Femur (tissue), 1 donor: ENCODE results near the gene TESMIN.

Source experiments
- DNase-seq: peaks from one replicate; pipeline ENCODE4 v3.0.0-alpha.2; 2017

The TESMIN gene

GRCh38 chr11:68682531-68682961 lies 68.8 kb downstream of the TESMIN start:
- no peak for DNase-seq

- DNase-seq = no peak
Measured at GRCh38 chr11:68680541-68681231, 70.6 kb downstream of the TESMIN start.

- no peak for DNase-seq
Measured at GRCh38 chr11:68678031-68678441, 73.3 kb downstream of the TESMIN start.

- peak; percentile 69 for DNase-seq
Measured at GRCh38 chr11:68677432-68677831, 73.9 kb downstream of the TESMIN start.

GRCh38 chr11:68674461-68674860 lies 76.9 kb downstream of the TESMIN start:
- DNase-seq = no peak

GRCh38 chr11:68673991-68674390 lies 77.3 kb downstream of the TESMIN start:
- no peak for DNase-seq

GRCh38 chr11:68673306-68673945 lies 77.9 kb downstream of the TESMIN start:
- DNase-seq = no peak

- no peak for DNase-seq
Measured at GRCh38 chr11:68670208-68670992, 80.9 kb downstream of the TESMIN start.

GRCh38 chr11:68669301-68670090 lies 81.8 kb downstream of the TESMIN start:
- DNase-seq = no peak

- no peak for DNase-seq
Measured at GRCh38 chr11:68667511-68668500, 83.5 kb downstream of the TESMIN start.

- DNase-seq = no peak
Measured at GRCh38 chr11:68666849-68667248, 84.5 kb downstream of the TESMIN start.

- no peak for DNase-seq
Measured at GRCh38 chr11:68665436-68665835, 85.9 kb downstream of the TESMIN start.

- DNase-seq = no peak
Measured at GRCh38 chr11:68664906-68665305, 86.4 kb downstream of the TESMIN start.

GRCh38 chr11:68664141-68664540 lies 87.2 kb downstream of the TESMIN start:
- no peak for DNase-seq

- DNase-seq = no peak
Measured at GRCh38 chr11:68663482-68664010, 87.8 kb downstream of the TESMIN start.

- no peak for DNase-seq
Measured at GRCh38 chr11:68661697-68662603, 89.4 kb downstream of the TESMIN start.

GRCh38 chr11:68661014-68661413 lies 90.3 kb downstream of the TESMIN start:
- DNase-seq = no peak

- DNase-seq = no peak
Measured at GRCh38 chr11:68660066-68660810, 91.1 kb downstream of the TESMIN start.

GRCh38 chr11:68659158-68659921 lies 92.0 kb downstream of the TESMIN start:
- DNase-seq = peak; percentile 85
